ENCODE measurements around the gene BAZ1A.
A peak's percentile ranks its signal among the peaks of the same experiment; 100 is the strongest.

BAZ1A gene

DNA sequence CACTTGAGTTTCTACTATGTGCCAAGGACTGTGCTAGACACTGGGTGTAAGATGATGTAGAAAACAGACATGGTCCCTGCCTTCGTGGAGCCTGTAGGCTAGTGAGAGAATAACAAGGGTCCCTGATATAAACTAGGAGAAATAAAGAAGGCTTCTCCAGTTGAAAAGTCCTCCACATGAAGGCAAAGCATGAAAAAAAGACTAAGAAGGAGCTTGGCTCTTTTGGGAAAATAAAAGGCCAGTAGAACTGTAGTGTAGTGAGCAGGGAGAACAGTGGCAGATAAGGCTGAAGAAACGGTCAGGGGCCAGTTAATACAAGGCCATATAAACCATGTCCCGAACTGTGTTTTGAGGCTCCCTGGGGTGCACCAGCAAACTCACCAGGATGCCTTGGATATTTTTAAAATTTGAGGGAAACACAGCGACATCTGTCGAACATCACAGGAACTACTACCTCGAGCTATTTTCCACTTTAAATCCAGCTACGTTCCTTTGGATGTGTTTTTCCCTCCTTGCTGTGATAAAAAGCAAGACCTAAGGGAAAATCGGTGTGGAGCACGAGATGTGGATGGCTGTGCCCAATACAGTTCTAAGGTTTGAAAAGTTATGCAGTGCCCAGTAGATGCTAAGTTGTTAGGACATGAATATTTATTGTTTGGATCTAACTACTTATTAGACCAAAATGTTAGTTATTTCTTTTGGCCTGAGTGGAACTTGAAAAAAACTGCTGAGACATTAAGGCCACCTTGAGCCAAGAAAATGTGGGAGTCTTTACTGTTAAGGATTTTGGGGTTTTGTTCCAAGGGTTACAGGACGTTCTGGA is 152.2 kb downstream of the BAZ1A start:
- peak; percentile 32 for DNase-seq

DNA sequence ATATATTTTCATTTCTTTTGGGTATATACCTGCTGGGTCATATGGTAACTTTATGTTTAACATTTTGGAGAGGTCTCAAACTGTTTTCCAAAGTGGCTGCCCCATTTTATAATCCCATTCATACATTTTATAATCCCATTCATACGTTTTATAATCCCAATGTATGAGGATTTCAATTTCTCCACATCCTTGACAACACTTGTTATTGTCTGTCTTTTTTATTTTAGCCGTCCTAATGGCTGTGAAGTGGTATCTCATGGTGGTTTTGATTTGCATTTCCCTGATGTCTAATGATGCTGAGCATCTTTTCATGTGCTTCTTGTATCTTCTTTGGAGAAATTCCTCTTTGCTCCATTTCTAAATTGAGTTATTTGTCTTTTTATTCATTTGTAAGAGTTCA is 154.0 kb downstream of the BAZ1A start:
- DNase-seq = no peak

DNA sequence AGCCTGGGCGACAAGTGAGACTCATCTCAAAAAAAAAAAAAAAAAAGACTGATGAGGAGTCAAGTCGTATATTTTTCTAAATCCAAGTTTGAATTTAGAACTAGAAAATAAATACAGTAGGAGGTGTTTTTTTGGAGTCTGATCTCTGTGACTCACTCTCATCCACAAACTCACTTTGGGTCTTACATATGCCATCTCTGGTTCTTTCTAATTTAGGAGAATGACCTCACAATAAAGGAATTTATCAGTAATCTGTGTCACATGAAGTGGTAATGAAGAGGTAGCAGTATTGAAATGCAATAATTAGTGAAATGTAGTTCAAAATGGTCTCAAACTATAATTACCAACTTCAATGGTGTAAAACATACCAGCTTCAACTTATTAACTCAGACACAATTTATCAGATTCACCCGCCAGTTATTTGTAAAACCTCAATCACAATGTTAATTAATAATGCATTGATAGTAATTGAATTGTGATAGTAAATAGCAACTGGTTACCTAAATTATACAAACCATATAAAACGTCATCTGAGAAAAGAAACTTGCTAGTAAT is 156.3 kb downstream of the BAZ1A start:
- no peak for DNase-seq

DNA sequence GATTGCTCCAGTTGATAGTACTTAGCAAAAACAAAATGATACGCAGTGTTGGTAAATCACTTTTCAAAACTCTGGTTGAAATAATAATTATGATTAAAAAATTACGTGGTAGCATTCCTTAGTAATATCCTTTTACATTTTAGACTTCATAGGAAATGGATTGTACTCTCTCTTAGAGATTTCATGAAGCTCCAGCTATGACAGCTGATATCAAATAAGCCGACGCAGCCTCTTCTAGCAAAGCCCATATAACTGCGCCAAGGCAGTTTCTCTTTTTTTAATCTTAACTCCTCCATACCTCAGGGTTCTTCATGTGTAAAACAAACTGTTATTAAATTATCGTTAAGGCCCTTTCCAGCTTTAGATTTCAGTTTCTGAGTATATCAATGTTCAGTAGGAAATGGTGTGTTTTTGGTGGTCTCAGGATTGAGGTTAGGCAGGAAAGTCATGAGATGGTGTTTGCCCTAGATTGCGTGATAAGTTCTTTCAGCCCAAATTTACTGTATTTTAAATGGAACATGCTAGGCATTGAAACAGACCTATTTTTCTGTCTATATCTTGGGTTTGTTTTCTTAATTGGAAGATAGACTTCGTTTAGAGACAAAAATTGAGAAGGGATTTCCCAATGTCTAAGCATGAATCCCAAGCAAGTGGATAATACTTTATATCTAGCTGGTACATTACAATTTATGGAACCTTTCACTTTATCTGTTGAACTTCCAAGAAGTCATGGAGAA is 159.9 kb downstream of the BAZ1A start:
- no peak for DNase-seq

DNA sequence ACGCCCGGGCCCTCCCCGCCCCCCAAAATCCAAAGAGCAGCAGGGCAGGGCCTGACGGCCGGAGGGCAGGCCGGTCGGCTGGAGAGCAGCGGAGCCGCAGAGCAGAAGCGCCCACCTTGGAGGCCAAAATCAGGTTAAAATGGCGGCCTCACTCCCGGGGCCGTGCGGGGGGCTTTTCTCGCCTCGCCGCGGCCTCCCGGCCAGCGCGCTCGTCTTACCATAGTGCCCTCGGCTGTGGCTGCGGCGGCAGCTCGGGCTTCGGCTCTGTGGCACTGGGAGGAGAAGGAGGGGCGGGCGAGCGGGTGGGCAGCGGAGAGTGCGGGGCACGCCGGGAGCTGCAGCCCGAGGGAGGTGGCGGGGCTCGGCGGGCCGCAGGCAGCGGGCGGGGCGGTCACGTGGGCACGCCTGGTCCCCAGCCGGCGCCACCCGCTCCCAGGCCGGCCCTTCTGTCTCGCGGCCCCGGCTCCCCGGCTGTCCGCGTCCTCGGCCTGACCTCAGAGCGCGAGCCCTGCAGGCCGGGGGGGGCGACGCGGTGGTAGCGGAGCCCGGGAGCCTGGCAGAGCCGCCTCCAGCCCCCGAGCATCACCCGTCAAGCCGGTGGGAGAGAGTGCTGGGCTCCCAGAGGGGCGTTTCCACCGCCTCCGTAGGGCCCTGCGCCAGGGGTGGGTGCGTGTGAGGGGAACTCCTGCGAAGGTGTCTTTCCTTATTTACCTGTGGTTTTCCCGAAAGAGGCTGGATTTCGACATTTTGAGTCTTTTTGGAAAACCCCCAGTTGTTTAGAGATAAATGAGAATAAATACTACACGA is 160.6 kb downstream of the BAZ1A start, which contains the start of gene CFL2:
Gene CFL2, minus strand, starts transcription at position 274 of the 807 bp plus-strand sequence. Its CDS starts 53 bp downstream, at position 221.
- peak; percentile 79 for DNase-seq

DNA sequence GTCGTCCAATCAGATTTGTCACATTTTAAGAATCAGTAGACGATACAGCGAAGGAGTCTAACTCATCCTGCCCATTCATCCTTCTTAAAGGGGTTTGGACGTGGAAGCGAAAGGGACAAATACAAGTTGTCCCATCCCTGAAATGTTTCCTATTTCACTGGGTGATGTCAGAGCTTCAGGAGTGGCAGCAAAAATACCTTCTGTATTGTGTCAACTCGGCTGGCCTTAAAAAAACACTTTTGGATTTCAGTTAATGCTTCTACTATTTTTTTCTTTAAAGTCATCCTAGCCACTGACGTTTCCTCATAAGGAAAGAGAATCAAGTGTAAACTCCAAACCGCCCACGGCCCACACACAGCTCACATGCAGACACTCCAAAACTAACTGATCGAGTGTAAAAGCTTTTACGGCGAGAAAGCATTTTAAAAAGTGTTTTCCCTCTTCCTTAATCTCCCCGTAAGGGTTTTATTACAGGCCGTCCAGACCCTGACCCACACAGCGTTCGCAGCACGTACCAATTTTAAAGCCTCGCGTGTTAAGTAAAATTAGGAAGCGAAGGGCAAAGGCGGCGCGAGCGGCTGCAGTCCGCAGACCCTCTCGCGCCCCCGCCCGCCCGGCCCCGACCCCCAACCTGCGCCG is 161.4 kb downstream of the BAZ1A start:
- DNase-seq = peak; percentile 61

DNA sequence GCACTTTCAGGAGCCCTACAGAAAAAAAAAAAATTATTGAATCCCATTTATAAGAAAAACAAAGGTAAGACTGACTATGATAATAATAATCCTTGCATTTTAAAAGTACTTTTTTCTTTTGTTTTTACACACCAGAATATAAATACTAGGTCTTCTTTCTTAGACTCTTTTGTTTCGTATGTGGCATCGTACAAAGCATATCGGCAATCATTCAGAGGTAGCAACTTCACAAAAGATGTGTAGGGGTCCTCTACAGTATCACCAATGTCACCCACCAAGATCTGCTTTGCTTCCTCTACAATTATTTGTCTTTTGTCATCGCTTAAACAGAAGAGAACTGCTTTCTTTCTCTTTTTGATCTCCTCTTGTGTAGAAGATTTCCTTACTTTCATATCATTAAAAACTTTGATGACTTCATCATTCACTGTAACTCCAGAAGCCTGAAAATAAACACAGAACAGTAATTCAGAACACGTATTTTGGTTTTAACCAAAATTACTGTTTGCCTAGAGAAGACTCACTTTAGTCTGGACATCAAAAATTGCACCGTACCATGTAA is 162.0 kb downstream of the BAZ1A start:
- DNase-seq = no peak

DNA sequence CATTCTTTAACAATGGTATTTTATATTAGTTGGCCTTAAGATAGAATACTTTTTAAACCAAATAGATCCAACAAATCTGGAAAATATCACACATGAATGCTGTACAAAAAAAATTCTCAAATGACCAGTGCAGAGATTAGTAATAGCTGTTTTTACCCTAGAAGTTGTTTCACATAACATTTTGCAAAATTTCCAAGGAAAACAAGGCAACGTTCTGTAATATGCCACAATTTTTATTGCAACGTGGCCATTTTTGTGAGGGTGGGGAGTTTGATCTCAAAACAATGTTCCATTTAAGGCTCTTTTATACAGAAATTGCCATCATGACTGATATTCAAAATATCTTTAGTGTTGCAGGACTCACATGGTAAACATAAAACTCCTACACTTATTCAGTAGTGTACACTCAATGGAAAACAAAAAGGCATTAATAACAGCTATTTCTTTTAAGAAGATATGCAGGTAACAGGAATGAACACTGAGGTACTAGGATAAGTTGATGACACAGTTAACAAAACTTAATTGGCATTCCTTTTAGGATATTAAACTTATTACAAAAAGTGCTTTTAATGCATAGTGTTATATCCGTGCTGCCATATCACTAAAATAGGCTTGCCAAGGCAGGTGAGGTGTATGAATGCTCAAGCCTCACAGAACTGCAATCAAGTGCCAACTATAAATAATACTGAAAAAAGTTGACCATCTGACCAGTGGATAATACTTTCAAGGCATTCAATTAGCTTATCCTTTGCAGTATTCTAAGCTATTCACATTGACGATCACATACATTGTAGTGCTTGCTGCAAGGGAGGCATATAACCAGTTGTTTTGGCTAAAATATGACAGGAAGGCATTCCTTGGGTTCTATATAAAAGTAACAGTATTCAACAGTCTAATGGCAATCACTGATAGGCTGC is 163.1 kb downstream of the BAZ1A start:
- no peak for DNase-seq

DNA sequence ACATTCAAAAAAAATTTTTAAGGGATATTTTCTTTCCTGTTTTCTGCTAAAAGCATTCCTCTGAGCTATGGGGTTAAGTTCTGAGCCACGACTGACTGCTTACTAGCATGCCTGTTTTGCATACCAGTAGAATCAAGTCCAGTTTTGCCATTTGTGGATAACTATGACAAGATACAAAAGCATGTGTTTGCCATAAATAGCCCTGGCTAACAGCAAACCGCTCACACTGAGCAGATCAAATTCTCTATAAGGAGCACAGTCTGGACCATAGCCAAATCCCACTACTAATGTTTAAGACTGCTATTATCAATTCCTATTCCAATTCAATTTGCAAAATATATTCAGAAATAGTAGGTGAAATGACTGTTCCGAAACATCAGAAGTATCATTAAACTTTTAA is 164.0 kb downstream of the BAZ1A start:
- DNase-seq = no peak

DNA sequence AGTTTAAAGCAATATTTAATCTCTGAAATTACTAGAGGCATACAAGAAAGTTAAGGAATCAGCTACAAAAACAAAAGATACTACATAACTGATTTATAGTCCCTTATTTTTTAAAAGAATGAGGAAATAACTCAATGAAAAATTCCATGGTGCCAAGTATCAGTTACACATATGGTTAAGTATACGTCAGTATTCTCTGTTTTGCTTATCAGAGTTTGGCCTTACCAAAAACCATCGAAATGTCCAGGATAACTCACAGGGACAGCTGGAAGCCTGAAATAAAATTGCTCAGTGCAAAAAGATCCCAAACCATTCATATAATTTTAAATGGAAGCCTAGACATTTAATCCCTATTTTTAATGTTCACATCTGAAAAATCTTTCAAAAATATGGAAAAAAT is 164.4 kb downstream of the BAZ1A start:
- DNase-seq = no peak

DNA sequence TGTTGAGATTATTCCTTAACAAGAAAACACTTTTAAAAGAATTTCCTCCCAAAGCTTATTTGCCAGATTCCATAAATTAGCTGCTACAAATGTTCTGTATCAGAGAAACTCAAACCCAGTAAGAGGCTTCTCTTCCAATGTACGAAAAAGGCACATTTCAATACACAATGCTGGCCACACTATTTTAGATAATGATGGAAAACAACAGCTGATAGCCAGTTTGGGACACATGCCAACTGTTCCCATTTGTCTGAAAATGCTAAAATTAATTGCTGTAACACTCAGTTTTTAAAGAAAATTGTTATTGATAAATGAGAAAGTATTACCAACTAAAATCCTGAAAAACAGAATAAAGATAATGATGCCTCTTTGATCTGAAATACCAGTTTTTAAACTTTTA is 165.2 kb downstream of the BAZ1A start:
- no peak for DNase-seq

DNA sequence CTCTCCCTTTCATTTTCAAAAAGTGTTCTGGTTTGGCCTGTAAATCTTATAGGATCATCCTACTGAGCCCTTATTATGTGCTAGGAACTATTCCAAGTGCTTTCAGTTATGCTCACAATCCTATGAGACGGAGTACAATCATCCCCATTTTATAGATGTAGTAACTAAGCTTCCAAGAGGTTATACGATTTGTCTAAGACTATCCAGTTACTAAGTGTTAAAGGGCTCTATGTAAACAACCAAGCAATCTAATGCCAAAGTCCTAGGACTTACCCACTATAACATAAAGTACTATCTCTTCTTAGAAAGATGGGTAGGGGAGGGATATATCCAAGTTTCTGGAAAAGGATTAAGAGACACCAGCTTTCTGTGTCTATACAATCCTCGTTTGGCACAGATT is 167.4 kb downstream of the BAZ1A start:
- DNase-seq = no peak
